ENCODE data around the gene PRKG1. TPM values are rescaled to one million over a fixed set of nuclear protein-coding genes. Genes with fewer than 3 reads are reported as not detected.

Gene PRKG1
- total RNA-seq, 2 donors from 2014 or later: 0.42 TPM; not detected in 1

- Mint-ChIP-seq H3K36me3 (ENCODE audit: low read depth) (no peaks in the 10 kb centered on the region), H3K9me3 (no peaks in the 10 kb centered on the region), H3K4me1 (no peaks in the 10 kb centered on the region), H3K4me3 (no peak overlapping the region), H3K27ac (no peak overlapping the region), H3K27me3 (no peaks in the 10 kb centered on the region)
- no peak for ATAC-seq (replicated peaks)
These were observed 424.1 kb downstream of the PRKG1 start for GRCh38 chr10:51498424-51498823.

GRCh38 chr10:51501396-51501795, 427.1 kb downstream of the PRKG1 start:
- Mint-ChIP-seq H3K9me3 (no peaks in the 10 kb centered on the region), H3K36me3 (ENCODE audit: low read depth) (no peaks in the 10 kb centered on the region), H3K27ac (no peak overlapping the region), H3K27me3 (no peaks in the 10 kb centered on the region), H3K4me1 (no peaks in the 10 kb centered on the region), H3K4me3 (no peak overlapping the region)
- no peak for ATAC-seq (replicated peaks)

GRCh38 chr10:51502124-51502523, 427.8 kb downstream of the PRKG1 start:
- Mint-ChIP-seq H3K36me3 (ENCODE audit: low read depth) (no peaks in the 10 kb centered on the region), H3K27me3 (no peaks in the 10 kb centered on the region), H3K4me3 (no peak overlapping the region), H3K4me1 (no peaks in the 10 kb centered on the region), H3K9me3 (no peaks in the 10 kb centered on the region), H3K27ac (no peak overlapping the region)
- no peak for ATAC-seq (replicated peaks)

GRCh38 chr10:51503378-51503777, 429.1 kb downstream of the PRKG1 start:
- Mint-ChIP-seq H3K27me3 (no peaks in the 10 kb centered on the region), H3K4me1 (no peaks in the 10 kb centered on the region), H3K4me3 (no peak overlapping the region), H3K27ac (no peak overlapping the region), H3K9me3 (no peaks in the 10 kb centered on the region), H3K36me3 (ENCODE audit: low read depth) (no peaks in the 10 kb centered on the region)
- no peak for ATAC-seq (replicated peaks)

GRCh38 chr10:51507476-51507875, 433.2 kb downstream of the PRKG1 start:
- Mint-ChIP-seq H3K9me3 (no peaks in the 10 kb centered on the region), H3K27me3 (no peaks in the 10 kb centered on the region), H3K4me3 (no peak overlapping the region), H3K27ac (no peak overlapping the region), H3K36me3 (ENCODE audit: low read depth) (no peaks in the 10 kb centered on the region), H3K4me1 (no peaks in the 10 kb centered on the region)
- ATAC-seq (replicated peaks): no peak

- H3K9me3 Mint-ChIP-seq: no peaks in the 10 kb centered on the region
- H3K36me3 Mint-ChIP-seq (ENCODE audit: low read depth): no peaks in the 10 kb centered on the region
- no peak overlapping the region for H3K4me3 Mint-ChIP-seq
These were observed 433.9 kb downstream of the PRKG1 start for GRCh38 chr10:51508156-51508555.

GRCh38 chr10:51510231-51510630, 435.9 kb downstream of the PRKG1 start:
- H3K9me3 Mint-ChIP-seq: no peaks in the 10 kb centered on the region
- no peaks in the 10 kb centered on the region for H3K4me1 Mint-ChIP-seq
- no peaks in the 10 kb centered on the region for H3K27me3 Mint-ChIP-seq
- no peak overlapping the region for H3K27ac Mint-ChIP-seq
- no peaks in the 10 kb centered on the region for H3K36me3 Mint-ChIP-seq (ENCODE audit: low read depth)
- H3K4me3 Mint-ChIP-seq: no peak overlapping the region
- ATAC-seq (replicated peaks): no peak

More at GRCh38 chr10:51508156-51508555, 433.9 kb downstream of the PRKG1 start:
- ATAC-seq (replicated peaks): no peak
- Mint-ChIP-seq H3K4me1 (no peaks in the 10 kb centered on the region), H3K27me3 (no peaks in the 10 kb centered on the region), H3K27ac (no peak overlapping the region)

GRCh38 chr10:51521605-51522004, 447.3 kb downstream of the PRKG1 start:
- Mint-ChIP-seq H3K27ac (no peak overlapping the region), H3K4me1 (no peaks in the 10 kb centered on the region), H3K27me3 (peaks cover 10% of the 10 kb centered on the region), H3K36me3 (ENCODE audit: low read depth) (no peaks in the 10 kb centered on the region), H3K4me3 (no peak overlapping the region), H3K9me3 (no peaks in the 10 kb centered on the region)
- ATAC-seq (replicated peaks): no peak

- Mint-ChIP-seq H3K27me3 (peaks cover 18% of the 10 kb centered on the region), H3K4me1 (no peaks in the 10 kb centered on the region), H3K9me3 (no peaks in the 10 kb centered on the region), H3K36me3 (ENCODE audit: low read depth) (no peaks in the 10 kb centered on the region), H3K4me3 (no peak overlapping the region), H3K27ac (no peak overlapping the region)
- ATAC-seq (replicated peaks): no peak
These were observed 448.6 kb downstream of the PRKG1 start for GRCh38 chr10:51522858-51523257.

GRCh38 chr10:51523440-51523839, 449.2 kb downstream of the PRKG1 start:
- H3K9me3 Mint-ChIP-seq: no peaks in the 10 kb centered on the region
- H3K36me3 Mint-ChIP-seq (ENCODE audit: low read depth): no peaks in the 10 kb centered on the region
- H3K4me3 Mint-ChIP-seq: no peak overlapping the region
- no peaks in the 10 kb centered on the region for H3K4me1 Mint-ChIP-seq
- H3K27ac Mint-ChIP-seq: no peak overlapping the region
- H3K27me3 Mint-ChIP-seq: peaks cover 15% of the 10 kb centered on the region
- ATAC-seq (replicated peaks): no peak

GRCh38 chr10:51524041-51524440, 449.8 kb downstream of the PRKG1 start:
- no peak for ATAC-seq (replicated peaks)
- Mint-ChIP-seq H3K4me1 (no peaks in the 10 kb centered on the region), H3K27ac (no peak overlapping the region), H3K27me3 (peaks cover 14% of the 10 kb centered on the region), H3K4me3 (no peak overlapping the region), H3K36me3 (ENCODE audit: low read depth) (no peaks in the 10 kb centered on the region), H3K9me3 (no peaks in the 10 kb centered on the region)

GRCh38 chr10:51527522-51528219, 453.4 kb downstream of the PRKG1 start:
- Mint-ChIP-seq H3K4me3 (no peak overlapping the region), H3K27me3 (peaks cover 12% of the 10 kb centered on the region), H3K27ac (no peak overlapping the region), H3K4me1 (no peaks in the 10 kb centered on the region), H3K9me3 (no peaks in the 10 kb centered on the region), H3K36me3 (ENCODE audit: low read depth) (no peaks in the 10 kb centered on the region)
- ATAC-seq (replicated peaks): no peak

- Mint-ChIP-seq H3K4me1 (no peaks in the 10 kb centered on the region), H3K27me3 (peaks cover 12% of the 10 kb centered on the region), H3K36me3 (ENCODE audit: low read depth) (no peaks in the 10 kb centered on the region), H3K27ac (no peak overlapping the region), H3K4me3 (no peak overlapping the region), H3K9me3 (no peaks in the 10 kb centered on the region)
- no peak for ATAC-seq (replicated peaks)
These were observed 454.2 kb downstream of the PRKG1 start for GRCh38 chr10:51528527-51528926.

GRCh38 chr10:51530541-51530940, 456.3 kb downstream of the PRKG1 start:
- ATAC-seq (replicated peaks): no peak
- no peak overlapping the region for H3K27ac Mint-ChIP-seq
- H3K4me1 Mint-ChIP-seq: no peaks in the 10 kb centered on the region
- no peak overlapping the region for H3K4me3 Mint-ChIP-seq
- H3K36me3 Mint-ChIP-seq (ENCODE audit: low read depth): no peaks in the 10 kb centered on the region
- no peaks in the 10 kb centered on the region for H3K9me3 Mint-ChIP-seq
- peaks cover 8% of the 10 kb centered on the region for H3K27me3 Mint-ChIP-seq

GRCh38 chr10:51532044-51532443, 457.8 kb downstream of the PRKG1 start:
- ATAC-seq (replicated peaks): peak; percentile 14
- H3K4me1 Mint-ChIP-seq: no peaks in the 10 kb centered on the region
- no peak overlapping the region for H3K27ac Mint-ChIP-seq
- H3K27me3 Mint-ChIP-seq: peaks cover 8% of the 10 kb centered on the region
- H3K9me3 Mint-ChIP-seq: no peaks in the 10 kb centered on the region
- no peaks in the 10 kb centered on the region for H3K36me3 Mint-ChIP-seq (ENCODE audit: low read depth)
- H3K4me3 Mint-ChIP-seq: no peak overlapping the region

- H3K27me3 Mint-ChIP-seq: no peaks in the 10 kb centered on the region
- no peaks in the 10 kb centered on the region for H3K4me1 Mint-ChIP-seq
- no peak overlapping the region for H3K27ac Mint-ChIP-seq
- no peak overlapping the region for H3K4me3 Mint-ChIP-seq
- H3K36me3 Mint-ChIP-seq (ENCODE audit: low read depth): no peaks in the 10 kb centered on the region
- no peaks in the 10 kb centered on the region for H3K9me3 Mint-ChIP-seq
- ATAC-seq (replicated peaks): no peak
These were observed 468.6 kb downstream of the PRKG1 start for GRCh38 chr10:51542853-51543252.
